ENCODE measurements around the gene LRRC4. TPM values are rescaled to one million over a fixed set of nuclear protein-coding genes. Genes with fewer than 3 reads are reported as not detected.

Gene LRRC4
- total and polyA plus RNA-seq, 7 experiments from 2014 or later: 0.14 to 5.7 (median 0.82) TPM; not detected in 2

- Histone ChIP-seq H3K4me3 (ENCODE audit: low read length) (no peak overlapping the region), H3K27me3 (ENCODE audit: control insufficient read depth in 2 of 2, insufficient read depth in 2 of 2, low read length in 2 of 2) (no peaks in the 10 kb centered on the region), H3K4me1 (ENCODE audit: control insufficient read depth in 2 of 2, insufficient read depth in 2 of 2, low read length in 2 of 2) (peaks cover 0 to 9% of the 10 kb centered on the region in 2 donors), H3K27ac (ENCODE audit: low read depth, low read length) (no peak overlapping the region), H3K9me3 (ENCODE audit: control insufficient read depth in 2 of 3, low read length in 3 of 3) (no peaks in the 10 kb centered on the region), H3K36me3 (ENCODE audit: control insufficient read depth in 2 of 3, insufficient read depth in 3 of 3, low read length in 3 of 3) (peaks cover 0 to 41% (median 0%) of the 10 kb centered on the region in 3 experiments)
- Mint-ChIP-seq H3K27me3 (no peaks in the 10 kb centered on the region), H3K27ac (no peak overlapping the region), H3K36me3 (peaks cover 0 to 19% (median 2%) of the 10 kb centered on the region in 5 donors), H3K4me3 (no peak overlapping the region), H3K4me1 (peaks cover 15 to 33% (median 24%) of the 10 kb centered on the region in 7 donors), H3K9me3 (no peaks in the 10 kb centered on the region)
- CTCF ChIA-PET: no interaction called here
- POLR2A ChIA-PET: no interaction called here
- ATAC-seq: no peak
- DNase-seq: no peak
- intact Hi-C loops (cut with micrococcal nuclease): no loop called here
Measured at GRCh38 chr7:128074736-128075135, 43.5 kb upstream of the LRRC4 start.

GRCh38 chr7:128074336-128074735, 43.1 kb upstream of the LRRC4 start:
- peak overlapping the region in 1 of 10 donors; percentile 51 for H3K4me3 Mint-ChIP-seq
- no peaks in the 10 kb centered on the region for H3K9me3 ChIP-seq (ENCODE audit: control insufficient read depth in 2 of 3, low read length in 3 of 3)
- H3K27ac ChIP-seq (ENCODE audit: low read depth, low read length): no peak overlapping the region
- intact Hi-C loops (cut with micrococcal nuclease): no loop called here
- H3K36me3 Mint-ChIP-seq: peaks cover 0 to 19% (median 2%) of the 10 kb centered on the region in 5 donors
- H3K27ac Mint-ChIP-seq: no peak overlapping the region
- H3K27me3 Mint-ChIP-seq: no peaks in the 10 kb centered on the region
- DNase-seq (no peak), ATAC-seq (no peak)
- peaks cover 15 to 37% (median 26%) of the 10 kb centered on the region in 7 donors for H3K4me1 Mint-ChIP-seq
- peaks cover 0 to 38% (median 0%) of the 10 kb centered on the region in 3 experiments for H3K36me3 ChIP-seq (ENCODE audit: control insufficient read depth in 2 of 3, insufficient read depth in 3 of 3, low read length in 3 of 3)
- H3K4me3 ChIP-seq (ENCODE audit: low read length): no peak overlapping the region
- peaks cover 0 to 9% of the 10 kb centered on the region in 2 donors for H3K4me1 ChIP-seq (ENCODE audit: control insufficient read depth in 2 of 2, insufficient read depth in 2 of 2, low read length in 2 of 2)
- H3K9me3 Mint-ChIP-seq: no peaks in the 10 kb centered on the region
- CTCF ChIA-PET: no interaction called here
- no peaks in the 10 kb centered on the region for H3K27me3 ChIP-seq (ENCODE audit: control insufficient read depth in 2 of 2, insufficient read depth in 2 of 2, low read length in 2 of 2)
- POLR2A ChIA-PET: no interaction called here

GRCh38 chr7:128073671-128074310, 42.6 kb upstream of the LRRC4 start:
- peak overlapping the region in 1 of 9 donors; percentile 22 for H3K27ac Mint-ChIP-seq
- no peaks in the 10 kb centered on the region for H3K27me3 Mint-ChIP-seq
- H3K4me3 Mint-ChIP-seq: peak overlapping the region in 1 of 10 donors; percentile 51
- Histone ChIP-seq H3K36me3 (ENCODE audit: control insufficient read depth in 2 of 3, insufficient read depth in 3 of 3, low read length in 3 of 3) (peaks cover 0 to 34% (median 0%) of the 10 kb centered on the region in 3 experiments), H3K9me3 (ENCODE audit: control insufficient read depth in 2 of 3, low read length in 3 of 3) (no peaks in the 10 kb centered on the region), H3K27ac (ENCODE audit: low read depth, low read length) (no peak overlapping the region), H3K4me3 (ENCODE audit: low read length) (no peak overlapping the region), H3K4me1 (ENCODE audit: control insufficient read depth in 2 of 2, insufficient read depth in 2 of 2, low read length in 2 of 2) (peaks cover 0 to 9% of the 10 kb centered on the region in 2 donors), H3K27me3 (ENCODE audit: control insufficient read depth in 2 of 2, insufficient read depth in 2 of 2, low read length in 2 of 2) (no peaks in the 10 kb centered on the region)
- ChIA-PET CTCF (no interaction called here), POLR2A (no interaction called here)
- H3K4me1 Mint-ChIP-seq: peaks cover 15 to 43% (median 29%) of the 10 kb centered on the region in 7 donors
- H3K36me3 Mint-ChIP-seq: peaks cover 0 to 21% (median 2%) of the 10 kb centered on the region in 5 donors
- no peak for DNase-seq
- H3K9me3 Mint-ChIP-seq: no peaks in the 10 kb centered on the region
- no peak for ATAC-seq
- intact Hi-C loops (cut with micrococcal nuclease): no loop called here

DNA sequence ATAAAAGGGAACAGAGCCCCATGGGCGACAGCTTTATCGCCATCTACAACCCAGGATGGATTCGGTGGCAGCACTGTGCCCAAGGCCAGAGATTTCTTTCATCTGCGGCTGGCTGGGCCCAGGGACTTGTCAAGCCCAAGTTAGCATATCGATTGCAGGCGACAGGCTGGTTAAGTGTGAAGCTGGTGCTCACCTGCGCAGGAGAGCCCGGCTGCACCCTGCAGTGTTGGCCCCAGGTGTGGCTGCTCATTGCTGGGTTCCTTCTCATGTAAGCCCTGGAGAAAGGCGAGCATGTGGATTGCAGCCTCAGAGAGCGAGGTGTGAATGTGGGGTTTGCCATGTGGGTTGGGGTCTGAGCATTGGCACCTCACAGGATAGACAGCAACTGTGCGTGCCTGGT, 40.6 kb upstream of the LRRC4 start:
- DNase-seq (no peak), ATAC-seq (no peak)
- H3K27me3 Mint-ChIP-seq: no peaks in the 10 kb centered on the region
- Histone ChIP-seq H3K4me3 (ENCODE audit: low read length) (no peak overlapping the region), H3K36me3 (ENCODE audit: control insufficient read depth in 2 of 3, insufficient read depth in 3 of 3, low read length in 3 of 3) (peaks cover 0 to 18% (median 0%) of the 10 kb centered on the region in 3 experiments), H3K27ac (ENCODE audit: low read depth, low read length) (no peak overlapping the region), H3K4me1 (ENCODE audit: control insufficient read depth in 2 of 2, insufficient read depth in 2 of 2, low read length in 2 of 2) (peaks cover 0 to 9% of the 10 kb centered on the region in 2 donors), H3K27me3 (ENCODE audit: control insufficient read depth in 2 of 2, insufficient read depth in 2 of 2, low read length in 2 of 2) (no peaks in the 10 kb centered on the region), H3K9me3 (ENCODE audit: control insufficient read depth in 2 of 3, low read length in 3 of 3) (no peaks in the 10 kb centered on the region)
- intact Hi-C loops (cut with micrococcal nuclease): loop anchor here in 1 of 2 donors (1.0 kb wide), 1 partner anchor 12 kb away; no protein-coding TSS in a partner anchor
- POLR2A ChIA-PET: interaction anchor here (0.5 kb wide), 1 partner anchor 37 kb away, joined by 3 read pairs; no protein-coding TSS in a partner anchor
- peaks cover 0 to 23% (median 2%) of the 10 kb centered on the region in 5 donors for H3K36me3 Mint-ChIP-seq
- H3K9me3 Mint-ChIP-seq: no peaks in the 10 kb centered on the region
- H3K4me1 Mint-ChIP-seq: peaks cover 23 to 62% (median 42%) of the 10 kb centered on the region in 7 donors
- H3K4me3 Mint-ChIP-seq: peak overlapping the region in 9 of 10 donors; percentile 49 to 88 (median 73)
- H3K27ac Mint-ChIP-seq: peak overlapping the region in 7 of 9 donors; percentile 1 to 81 (median 44)
- CTCF ChIA-PET: no interaction called here

DNA sequence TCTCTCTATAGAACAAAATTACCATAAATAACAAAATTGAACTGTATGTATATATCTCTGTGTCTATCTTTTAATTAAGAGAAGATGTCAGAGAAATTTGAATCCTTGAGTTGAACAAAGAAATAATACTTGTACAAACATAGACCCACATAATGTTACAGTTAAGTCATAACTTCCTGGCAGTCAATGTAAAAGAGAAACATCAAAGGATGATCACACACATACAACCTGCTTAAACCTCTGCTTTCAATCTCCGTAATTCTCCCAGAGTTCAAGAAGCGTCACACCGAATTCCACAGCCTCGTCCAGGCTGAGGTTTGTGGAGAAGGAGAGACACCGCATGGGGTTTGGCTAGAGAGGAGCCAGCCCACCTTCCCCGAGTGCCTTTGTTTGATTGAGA, 40.1 kb upstream of the LRRC4 start:
- Histone ChIP-seq H3K36me3 (ENCODE audit: control insufficient read depth in 2 of 3, insufficient read depth in 3 of 3, low read length in 3 of 3) (peaks cover 0 to 14% (median 0%) of the 10 kb centered on the region in 3 experiments), H3K4me3 (ENCODE audit: low read length) (no peak overlapping the region), H3K9me3 (ENCODE audit: control insufficient read depth in 2 of 3, low read length in 3 of 3) (no peaks in the 10 kb centered on the region), H3K27me3 (ENCODE audit: control insufficient read depth in 2 of 2, insufficient read depth in 2 of 2, low read length in 2 of 2) (no peaks in the 10 kb centered on the region), H3K4me1 (ENCODE audit: control insufficient read depth in 2 of 2, insufficient read depth in 2 of 2, low read length in 2 of 2) (peaks cover 0 to 9% of the 10 kb centered on the region in 2 donors), H3K27ac (ENCODE audit: low read depth, low read length) (no peak overlapping the region)
- ATAC-seq: no peak
- Mint-ChIP-seq H3K36me3 (peaks cover 0 to 26% (median 2%) of the 10 kb centered on the region in 5 donors), H3K27ac (peak overlapping the region in 8 of 9 donors; percentile 1 to 81 (median 44)), H3K4me3 (peak overlapping the region; percentile 20 to 88 (median 72)), H3K4me1 (peaks cover 23 to 64% (median 42%) of the 10 kb centered on the region in 7 donors), H3K9me3 (no peaks in the 10 kb centered on the region), H3K27me3 (no peaks in the 10 kb centered on the region)
- ChIA-PET CTCF (no interaction called here), POLR2A (interaction anchor here (0.5 kb wide), 1 partner anchor 38 kb away, joined by 3 read pairs; no protein-coding TSS in a partner anchor)
- DNase-seq: peak in 5 of 9 donors; percentile 14 to 26 (median 20)
- intact Hi-C loops (cut with micrococcal nuclease): loop anchor here in 1 of 2 donors (1.0 kb wide), 1 partner anchor 12 kb away; no protein-coding TSS in a partner anchor

GRCh38 chr7:128069373-128070364, 38.4 kb upstream of the LRRC4 start:
- H3K4me1 ChIP-seq (ENCODE audit: control insufficient read depth in 2 of 2, insufficient read depth in 2 of 2, low read length in 2 of 2): peaks cover 0 to 9% of the 10 kb centered on the region in 2 donors
- ATAC-seq: no peak
- POLR2A ChIA-PET: no interaction called here

More at GRCh38 chr7:128069373-128070364, 38.4 kb upstream of the LRRC4 start:
- CTCF ChIA-PET: interaction anchor here (0.6 to 0.7 kb wide), 2 partner anchors 50 to 140 kb away, joined by 3 read pairs; no protein-coding TSS in a partner anchor
- DNase-seq: no peak
- H3K27ac Mint-ChIP-seq: no peak overlapping the region
- Histone ChIP-seq H3K36me3 (ENCODE audit: control insufficient read depth in 2 of 3, insufficient read depth in 3 of 3, low read length in 3 of 3) (peaks cover 0 to 8% (median 0%) of the 10 kb centered on the region in 3 experiments), H3K27ac (ENCODE audit: low read depth, low read length) (no peak overlapping the region), H3K27me3 (ENCODE audit: control insufficient read depth in 2 of 2, insufficient read depth in 2 of 2, low read length in 2 of 2) (no peaks in the 10 kb centered on the region), H3K4me3 (ENCODE audit: low read length) (no peak overlapping the region), H3K9me3 (ENCODE audit: control insufficient read depth in 2 of 3, low read length in 3 of 3) (no peaks in the 10 kb centered on the region)
- intact Hi-C loops (cut with micrococcal nuclease): no loop called here
- H3K4me1 Mint-ChIP-seq: peaks cover 23 to 70% (median 42%) of the 10 kb centered on the region in 7 donors
- no peaks in the 10 kb centered on the region for H3K9me3 Mint-ChIP-seq
- peak overlapping the region in 2 of 10 donors; percentile 6 to 16 for H3K4me3 Mint-ChIP-seq
- H3K36me3 Mint-ChIP-seq: peaks cover 0 to 36% (median 2%) of the 10 kb centered on the region in 5 donors
- H3K27me3 Mint-ChIP-seq: no peaks in the 10 kb centered on the region

All from naive thymus-derived CD4-positive, alpha-beta T cell (primary cell).